ENCODE measurements around the gene BTBD6.

Gene BTBD6

DNA sequence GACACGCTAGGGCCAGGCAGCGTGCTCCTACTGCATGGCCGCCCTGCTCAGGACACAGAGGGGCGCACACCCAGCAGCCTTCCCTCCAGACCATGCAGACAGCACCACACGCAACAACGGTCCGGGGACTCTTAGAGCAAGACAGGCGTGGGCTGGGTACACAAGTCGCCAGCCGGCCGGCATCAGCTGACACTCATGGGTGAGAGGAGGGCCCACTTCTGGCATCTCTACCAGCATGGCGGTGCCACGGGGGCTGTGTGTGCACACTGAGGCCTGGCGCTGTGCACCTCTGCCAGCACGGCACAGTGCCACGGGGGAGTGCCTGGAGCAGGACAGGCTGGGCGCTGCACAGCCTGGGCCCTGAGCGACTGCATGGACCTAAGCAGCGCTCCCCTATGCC, 6.7 kb upstream of the BTBD6 start:
- no peak for DNase-seq

DNA sequence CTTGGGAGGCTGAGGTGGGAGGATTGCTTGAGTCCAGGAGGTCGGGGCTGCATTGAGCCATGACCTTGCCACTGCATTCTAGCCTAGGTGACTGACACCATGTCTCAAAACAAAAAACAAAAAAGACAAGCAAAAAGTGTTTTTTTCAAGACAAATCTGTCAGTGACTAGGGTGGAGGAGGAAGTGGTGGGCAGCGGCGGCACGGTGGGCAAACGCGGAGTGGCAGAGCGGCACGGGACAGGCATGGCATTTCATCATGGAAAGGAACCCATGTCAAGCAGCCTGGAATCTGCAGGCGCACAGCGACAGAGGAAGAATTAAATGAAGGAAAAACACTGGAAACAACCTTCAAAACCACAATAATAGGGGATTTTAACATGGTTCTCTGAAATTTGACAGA, 4.0 kb upstream of the BTBD6 start:
- DNase-seq, result no peak

DNA sequence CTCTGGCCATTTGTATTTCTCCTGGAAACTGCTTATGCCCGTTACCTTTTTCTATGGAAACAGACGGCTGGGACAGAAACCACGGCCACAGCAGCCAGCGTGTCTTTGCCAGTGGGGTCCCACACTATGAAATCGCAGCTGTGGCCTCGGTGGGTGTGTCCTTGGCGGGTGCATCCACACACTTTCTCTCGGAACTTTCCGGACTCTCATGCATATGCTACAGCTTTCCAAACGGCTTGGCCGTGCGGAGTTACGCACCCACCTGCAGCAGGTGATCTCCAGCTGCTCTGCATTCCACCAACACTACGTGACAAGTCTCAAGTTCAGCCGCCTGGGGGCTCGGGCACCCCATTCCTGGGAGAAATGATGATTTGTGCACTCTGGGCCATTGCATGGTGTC, 1.3 kb upstream of the BTBD6 start:
- no peak for DNase-seq

DNA sequence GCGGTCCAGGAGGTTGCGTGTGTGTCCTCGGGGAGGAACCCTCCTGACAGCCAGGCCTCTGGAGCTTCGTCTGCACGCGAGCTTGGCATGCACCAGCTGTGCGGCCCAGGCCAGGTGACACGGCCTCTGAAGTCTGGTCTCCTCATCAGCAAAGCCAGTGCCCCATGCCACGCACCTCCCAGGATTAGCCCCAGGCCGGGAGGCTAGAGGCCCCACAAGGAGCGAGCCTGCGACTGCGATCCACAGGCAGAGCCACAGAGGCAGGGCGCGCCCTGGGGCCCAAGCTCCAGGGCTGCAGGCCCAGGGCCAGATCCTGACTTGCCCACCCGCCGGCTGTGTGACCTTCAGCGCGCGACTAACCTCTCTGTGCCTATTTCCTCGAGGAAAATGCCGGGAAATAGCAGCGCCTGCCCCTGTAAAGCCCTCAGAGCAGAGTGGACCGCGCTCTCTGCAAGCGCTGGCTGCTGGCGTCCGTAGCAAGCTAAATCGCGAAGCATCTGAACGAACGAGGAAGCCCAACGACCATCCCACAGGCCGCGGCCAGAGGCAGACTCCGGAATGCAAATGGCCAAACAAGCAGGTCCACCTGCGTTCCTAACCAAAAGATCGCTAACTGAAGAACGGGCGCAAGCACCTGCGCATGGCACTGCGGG, 492 bp upstream of the BTBD6 start:
- no peak for DNase-seq

DNA sequence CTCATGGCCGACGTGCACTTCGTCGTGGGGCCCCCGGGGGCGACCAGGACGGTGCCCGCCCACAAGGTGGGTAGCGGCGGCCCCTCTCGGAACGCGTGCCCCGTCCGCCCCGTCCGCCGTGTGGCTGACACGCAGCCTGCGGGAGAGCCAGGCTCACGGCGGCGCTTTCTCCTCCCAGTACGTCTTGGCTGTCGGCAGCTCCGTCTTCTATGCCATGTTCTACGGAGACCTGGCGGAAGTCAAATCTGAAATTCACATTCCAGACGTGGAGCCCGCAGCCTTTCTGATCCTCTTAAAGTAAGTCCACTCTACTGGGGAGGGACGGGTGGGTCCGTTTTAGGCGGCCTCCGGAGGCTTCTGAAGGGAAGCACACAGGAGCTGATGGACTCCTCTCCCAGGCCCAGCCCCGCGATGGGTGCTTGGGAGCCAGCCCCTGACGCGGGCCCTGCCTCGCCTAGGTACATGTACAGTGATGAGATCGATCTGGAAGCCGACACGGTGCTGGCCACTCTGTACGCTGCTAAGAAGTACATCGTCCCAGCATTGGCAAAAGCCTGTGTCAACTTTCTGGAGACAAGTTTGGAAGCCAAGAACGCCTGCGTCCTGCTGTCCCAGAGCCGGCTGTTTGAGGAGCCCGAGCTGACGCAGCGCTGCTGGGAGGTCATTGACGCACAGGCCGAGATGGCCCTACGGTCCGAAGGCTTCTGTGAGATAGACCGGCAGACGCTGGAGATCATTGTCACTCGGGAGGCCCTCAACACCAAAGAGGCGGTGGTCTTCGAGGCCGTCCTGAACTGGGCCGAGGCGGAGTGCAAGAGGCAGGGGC, 1.1 kb downstream of the BTBD6 start:
- DNase-seq, result no peak

DNA sequence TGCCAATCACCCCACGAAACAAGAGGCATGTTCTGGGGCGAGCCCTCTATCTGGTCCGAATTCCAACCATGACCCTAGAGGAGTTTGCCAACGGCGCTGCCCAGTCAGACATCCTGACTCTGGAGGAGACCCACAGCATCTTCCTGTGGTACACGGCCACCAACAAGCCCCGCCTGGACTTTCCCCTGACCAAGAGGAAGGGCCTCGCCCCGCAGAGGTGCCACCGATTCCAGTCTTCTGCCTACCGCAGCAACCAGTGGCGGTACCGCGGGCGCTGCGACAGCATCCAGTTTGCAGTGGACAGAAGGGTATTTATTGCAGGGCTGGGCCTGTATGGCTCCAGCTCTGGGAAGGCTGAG, 1.7 kb downstream of the BTBD6 start:
- DNase-seq, result no peak

DNA sequence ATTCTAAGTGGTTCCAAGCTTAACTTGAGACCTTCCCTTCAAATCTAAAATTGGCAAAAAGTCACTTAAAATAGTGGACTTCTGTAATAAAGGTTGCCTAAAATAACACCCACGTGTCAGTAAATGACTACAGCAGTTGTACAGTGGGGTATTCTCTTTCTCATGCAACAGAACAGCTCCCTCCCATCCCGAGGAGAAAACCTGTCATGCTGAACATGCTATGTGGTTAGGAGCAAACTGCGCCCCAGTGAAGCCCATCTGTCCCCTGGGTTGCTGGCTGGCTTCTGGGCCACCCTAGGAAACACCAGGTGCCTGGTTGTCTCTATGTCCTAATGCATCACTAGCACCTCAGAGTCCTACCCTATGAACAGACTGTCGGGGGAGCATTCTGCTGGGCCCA, 2.7 kb downstream of the BTBD6 start:
- no peak for DNase-seq

DNA sequence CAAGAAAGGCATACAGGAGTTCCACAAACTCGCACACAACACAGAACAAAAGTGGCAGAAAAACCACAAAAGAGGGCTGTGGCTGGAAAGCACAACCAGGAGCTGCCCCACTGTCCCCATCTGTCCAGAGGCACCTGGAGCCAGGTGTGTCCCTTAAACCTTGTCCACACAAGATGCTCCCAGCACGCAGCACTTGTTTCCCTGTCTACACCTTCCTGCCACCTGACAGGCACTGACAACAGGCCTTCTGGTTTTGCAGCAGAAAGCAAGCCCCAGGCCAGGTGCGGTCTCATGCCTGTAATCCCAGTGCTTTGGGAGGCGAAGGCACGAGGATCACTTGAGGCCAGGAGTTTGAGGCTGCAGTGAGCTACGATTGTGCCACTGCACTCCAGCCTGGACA, 3.6 kb downstream of the BTBD6 start:
- no peak for DNase-seq

DNA sequence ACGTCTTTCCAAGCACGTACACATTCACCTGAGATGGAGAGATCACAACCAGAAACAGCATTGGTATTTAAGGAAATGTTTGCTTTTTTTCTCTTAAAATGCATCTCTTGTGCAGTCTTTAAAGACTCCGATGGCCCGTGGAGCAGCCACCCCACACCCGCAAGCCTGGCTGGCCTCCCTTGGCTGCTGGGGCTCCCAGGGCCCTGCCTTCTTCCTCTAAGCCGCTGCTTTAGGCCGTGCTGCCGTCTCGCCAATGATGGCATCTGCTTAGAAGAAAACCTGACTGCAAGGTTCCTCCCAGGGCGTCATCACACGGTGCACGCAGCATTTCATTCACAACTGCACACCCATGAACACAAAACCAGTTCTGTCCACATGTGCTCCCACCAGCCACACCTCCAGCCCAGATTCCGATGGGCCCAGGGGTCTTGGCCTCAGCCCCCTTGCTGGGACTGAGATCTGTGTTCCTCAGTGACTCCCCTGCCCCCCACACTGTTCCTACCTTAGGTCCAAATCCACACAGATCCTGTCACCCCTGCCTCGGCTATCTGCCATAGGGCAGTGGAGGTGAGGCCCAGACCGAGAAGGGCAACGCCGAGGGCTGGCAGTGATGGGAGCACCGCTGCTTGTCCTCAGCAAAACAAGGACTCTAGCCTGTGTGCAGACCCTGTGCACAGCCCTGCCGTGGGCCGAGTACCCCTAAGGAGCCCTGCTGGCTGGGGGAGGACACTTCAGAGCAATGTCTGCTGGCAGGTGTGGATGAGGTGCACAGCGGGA, 4.4 kb downstream of the BTBD6 start:
- DNase-seq, result no peak

DNA sequence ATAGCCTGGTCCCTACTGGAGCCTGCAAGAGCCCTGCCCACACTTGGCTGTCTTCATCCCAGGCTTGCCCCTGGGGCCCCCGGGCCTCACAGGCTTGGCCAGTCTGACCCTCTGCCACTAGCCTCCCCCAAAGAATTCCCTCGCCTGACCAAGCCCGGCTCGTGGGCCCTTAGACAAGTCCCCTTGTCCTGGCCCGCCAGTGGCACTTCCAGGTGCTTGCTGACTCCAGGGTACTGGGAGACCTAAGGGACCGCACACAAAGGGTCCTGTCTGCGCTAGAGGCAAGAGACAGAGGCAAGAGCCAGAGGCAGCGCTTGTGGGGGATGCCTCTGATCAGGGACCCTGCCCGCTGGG, 5.0 kb downstream of the BTBD6 start:
- DNase-seq, result no peak

DNA sequence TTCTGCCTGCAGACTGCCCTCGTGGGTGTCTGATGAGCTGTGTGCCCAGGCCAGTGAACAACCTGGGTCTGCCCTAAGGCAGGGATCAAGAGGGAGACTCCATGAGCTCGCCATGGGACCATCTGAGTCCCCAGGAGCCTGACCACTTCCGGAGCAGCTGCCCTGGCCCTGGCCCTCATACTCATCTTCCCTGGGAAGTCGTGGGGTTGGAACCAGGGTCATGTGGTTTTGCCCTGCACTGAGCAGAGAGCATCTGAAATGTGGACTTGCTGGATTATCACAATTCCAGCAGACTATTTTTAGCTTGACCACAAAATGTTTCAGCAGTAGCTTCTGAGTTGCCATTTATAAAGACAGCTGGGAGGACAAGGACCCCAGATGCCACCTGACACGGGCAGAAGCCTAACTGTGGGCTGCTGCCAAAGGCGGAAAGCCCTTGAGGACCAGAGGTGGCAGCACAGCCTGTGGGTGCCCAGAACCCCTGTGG, 6.7 kb downstream of the BTBD6 start:
- DNase-seq, result no peak

DNA sequence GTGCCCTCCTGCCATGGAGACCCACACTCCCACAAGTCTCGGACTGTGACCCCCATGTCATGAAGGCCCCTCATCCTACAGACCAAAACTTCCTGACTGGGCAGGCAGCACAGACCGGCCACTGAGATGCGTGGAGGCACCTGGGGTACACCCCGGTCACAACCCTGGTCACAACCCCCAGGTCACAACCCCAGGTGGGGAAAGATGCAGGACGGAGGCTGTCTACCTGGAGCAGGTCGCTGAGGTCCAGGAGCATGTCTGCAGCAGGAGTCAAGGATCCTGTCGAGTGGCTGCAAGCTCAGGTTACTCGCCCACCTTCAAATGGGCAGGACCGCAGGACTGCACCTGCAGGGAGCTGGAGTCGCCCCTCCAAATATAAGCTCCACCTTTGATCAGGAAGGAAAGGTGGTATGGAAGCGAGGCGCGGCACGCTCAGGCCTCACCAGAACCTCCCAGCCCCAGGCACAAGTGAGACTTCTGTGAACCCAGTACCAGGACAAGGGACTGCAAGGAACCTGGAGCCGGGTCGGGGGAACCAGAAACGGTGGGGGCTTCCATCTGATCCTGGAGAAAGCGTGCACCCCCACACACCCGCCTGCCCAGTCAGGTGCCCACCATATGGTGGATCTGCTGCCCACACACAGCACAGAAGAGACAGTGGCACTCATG, 8.1 kb downstream of the BTBD6 start:
- no peak for DNase-seq

DNA sequence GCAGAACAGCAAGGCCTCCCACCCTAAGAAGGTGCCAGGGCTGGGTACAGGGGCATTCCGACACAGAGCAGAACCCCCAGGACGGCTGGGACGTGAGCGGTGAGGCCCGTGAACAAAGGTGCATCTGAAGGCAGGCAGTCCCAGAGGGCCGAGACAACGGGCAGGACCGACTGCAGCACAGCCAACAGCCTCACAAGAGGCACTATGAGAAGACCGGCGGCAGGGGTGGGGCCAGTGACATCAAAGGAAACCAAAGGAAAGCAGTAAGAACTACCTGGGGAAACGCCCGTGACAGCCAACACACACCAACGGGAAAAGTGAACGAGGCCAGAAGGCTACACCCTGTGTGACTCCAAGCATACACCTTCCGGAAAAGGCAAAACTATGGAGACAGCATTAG, 9.1 kb downstream of the BTBD6 start:
- no peak for DNase-seq

DNA sequence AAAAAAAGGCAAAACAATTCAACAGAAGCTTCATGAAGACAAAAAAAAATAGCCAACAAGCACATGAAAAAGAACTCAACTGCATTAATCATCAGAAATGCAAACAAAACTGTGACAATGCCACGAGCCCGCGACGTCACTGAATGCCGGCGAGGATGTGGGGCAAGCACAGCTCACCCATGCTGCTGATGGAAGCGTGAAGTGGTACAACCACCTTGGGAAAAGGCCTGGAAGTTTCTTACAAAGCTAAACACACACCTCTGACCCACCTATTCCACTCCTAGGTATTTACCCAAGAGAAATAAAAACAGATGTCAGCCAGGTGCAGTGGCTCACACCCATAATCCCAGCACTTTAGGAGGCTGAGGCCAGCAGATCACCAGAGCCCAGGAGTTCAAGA, 10.5 kb downstream of the BTBD6 start:
- DNase-seq, result no peak

DNA sequence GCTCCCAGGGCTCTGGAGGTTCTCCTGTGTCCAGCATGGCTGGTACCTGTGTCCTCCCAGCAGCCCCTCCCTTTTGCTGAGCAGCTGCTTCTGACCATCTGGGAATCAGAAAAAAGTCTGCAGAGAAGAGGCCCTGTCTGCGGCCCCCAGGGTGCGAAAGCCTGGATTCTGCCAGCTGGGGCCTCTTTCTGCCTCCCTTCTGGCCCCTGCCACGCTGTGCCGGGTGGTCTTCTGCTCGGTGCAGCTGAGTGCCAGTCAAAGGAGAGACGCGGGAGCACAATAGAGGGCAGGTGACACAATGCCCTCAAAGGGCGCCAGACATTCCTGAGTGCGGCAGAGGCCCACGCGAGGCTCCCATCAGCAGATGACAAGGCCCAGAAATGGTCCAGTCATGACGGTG, 12.6 kb downstream of the BTBD6 start:
- no peak for DNase-seq

DNA sequence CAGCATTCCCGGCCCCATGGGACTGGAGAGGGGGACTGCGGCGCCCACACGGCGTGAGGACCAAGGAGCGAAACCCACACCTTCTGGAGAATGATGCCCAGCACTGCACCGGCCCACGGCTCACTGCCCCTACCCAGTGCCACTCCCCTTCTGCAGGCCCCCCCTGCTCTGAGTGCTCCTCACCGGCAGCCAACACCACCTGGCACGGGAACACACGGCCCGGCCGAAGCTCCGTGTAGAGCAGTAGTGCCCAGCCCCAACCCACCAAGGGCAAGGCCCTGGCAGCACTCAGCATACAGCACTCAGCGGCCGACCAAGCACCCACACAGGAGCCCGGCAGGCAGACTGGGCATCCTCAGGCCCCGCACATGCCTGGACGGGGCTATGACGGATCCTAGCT, 13.4 kb downstream of the BTBD6 start:
- DNase-seq, result no peak

DNA sequence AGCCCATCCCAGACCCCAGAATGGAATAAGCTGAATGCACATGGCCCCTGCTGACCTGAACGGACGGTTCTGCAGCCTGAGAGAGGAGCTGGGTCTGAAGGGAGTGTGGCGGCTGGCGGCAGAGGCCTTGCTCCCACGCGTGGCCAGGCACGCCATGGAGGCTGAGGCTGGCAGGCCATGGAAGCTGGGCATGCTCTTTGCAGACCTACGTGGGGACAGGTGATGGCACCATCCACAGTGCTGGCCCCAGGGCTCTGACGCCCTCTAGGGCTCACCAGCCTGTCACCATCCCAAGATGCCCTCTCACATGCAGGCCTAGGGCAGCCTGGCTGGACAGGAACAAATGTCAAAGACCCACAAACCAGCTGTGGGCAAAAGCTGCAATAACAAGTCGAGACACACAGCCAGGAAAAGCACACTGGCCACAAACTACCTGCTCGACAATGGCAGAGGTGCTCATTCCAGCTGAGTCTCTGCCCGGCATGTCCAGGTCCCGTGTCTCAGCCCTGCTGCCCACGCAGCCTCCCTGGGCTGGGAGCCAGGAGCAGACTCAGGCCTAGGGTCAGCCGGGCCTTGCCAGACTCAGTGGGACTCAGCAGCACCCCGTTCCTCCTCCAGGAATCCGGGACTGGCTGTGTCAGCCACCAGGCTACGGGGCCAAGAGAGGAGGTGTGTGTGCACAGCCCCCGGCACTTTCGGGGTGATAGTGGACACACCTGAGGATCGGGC, 19.7 kb downstream of the BTBD6 start:
- DNase-seq, result no peak

DNA sequence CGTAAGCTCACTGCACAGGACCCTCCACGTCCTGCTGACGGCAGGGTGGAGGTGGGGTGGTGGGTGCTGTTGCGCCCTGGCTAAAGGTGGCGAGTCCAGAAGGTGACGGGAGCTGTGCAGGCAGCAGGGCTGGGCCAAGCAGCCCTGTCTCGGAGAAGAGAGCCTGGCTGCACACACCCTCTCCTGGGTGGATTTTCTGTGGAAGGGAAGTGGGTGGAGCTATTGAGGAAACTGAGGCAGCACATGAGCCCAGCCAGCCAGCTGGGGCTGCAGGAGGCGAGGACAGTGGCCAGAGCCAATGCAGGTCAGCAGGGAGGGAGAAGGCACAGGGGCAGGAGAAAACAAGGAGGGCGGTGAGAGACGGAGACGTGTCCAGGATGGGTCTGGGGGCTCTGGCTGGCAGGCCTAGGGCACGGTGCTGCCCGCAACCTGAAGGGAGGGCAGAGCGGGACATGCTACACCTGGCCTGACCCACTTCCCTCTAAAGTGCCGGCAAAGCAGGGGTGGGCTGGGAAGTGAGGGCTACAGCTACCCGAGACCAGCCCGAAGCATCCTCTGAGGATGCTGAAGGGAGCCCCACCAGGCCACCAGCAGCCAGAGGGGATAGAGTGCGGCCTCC, 20.5 kb downstream of the BTBD6 start:
- DNase-seq, result no peak

DNA sequence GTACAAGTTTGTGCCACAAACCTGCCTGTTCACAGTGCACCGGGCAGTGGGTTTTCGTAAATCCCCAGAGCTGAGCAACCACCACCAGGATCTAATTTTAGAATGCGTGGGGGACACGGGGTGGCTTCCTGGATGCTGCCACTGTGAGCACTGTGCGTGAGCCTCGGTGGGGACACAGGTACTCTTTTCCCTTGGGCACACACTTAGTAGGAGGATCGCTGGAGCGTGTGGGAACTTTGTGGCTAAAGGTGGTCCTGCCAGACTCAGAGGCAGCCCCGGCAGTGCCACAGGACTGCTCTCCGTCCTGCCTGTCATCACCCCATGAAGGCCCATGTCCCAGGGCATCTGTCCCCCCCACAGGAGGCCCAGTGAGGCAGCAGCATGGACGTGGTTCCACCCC, 21.1 kb downstream of the BTBD6 start:
- no peak for DNase-seq

DNA sequence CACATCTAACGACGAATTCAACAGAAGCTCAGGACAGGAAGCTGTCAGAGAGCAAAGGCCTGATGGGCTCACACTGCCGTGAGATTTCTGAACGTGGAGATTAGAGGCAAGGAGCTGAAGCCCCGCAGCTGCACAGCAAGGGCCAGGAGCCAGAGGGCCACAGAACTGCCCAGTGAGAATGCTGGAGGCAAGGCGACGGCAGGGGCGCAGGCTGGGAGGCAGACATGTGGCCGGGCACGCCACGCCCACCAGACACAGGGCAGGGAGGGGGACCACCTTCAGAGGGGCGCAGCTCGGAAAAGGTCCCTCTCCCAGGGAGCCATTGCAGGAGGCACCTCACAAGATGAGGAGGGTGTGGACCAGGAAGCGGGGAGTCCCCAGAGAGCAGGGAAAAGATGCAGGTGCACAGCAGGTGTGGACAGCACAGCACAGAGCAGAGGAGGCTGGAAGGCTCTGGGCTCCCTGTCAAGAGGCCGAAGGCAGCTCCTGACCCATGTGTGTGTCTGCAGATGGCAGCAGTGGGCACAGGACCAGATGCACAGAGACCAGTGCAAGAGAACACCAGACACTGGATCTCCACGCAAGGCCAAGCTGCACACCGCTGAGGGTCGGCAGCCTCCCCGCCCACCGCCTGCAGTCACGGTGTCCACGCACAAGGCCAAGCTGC, 23.0 kb downstream of the BTBD6 start:
- no peak for DNase-seq

DNA sequence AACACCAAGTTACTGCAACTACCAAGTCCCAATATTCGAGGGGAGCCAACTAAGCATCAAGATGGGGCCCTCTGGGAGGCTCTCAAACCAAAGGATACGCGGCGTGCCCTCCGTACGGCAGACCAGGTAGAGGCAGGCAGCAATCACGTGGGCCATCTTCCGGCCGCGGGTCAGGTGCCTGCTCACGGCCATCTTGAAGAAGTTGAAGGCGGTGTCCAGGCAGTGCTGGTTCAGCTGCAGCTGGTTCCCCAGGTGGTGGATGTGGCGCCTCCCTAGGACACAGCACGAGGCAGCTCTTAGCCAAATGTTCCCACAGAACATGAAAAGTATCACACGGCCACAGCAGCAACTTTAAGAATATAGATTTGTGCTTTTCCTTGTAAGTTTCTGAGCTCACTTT, 24.3 kb downstream of the BTBD6 start:
- DNase-seq, result no peak

DNA sequence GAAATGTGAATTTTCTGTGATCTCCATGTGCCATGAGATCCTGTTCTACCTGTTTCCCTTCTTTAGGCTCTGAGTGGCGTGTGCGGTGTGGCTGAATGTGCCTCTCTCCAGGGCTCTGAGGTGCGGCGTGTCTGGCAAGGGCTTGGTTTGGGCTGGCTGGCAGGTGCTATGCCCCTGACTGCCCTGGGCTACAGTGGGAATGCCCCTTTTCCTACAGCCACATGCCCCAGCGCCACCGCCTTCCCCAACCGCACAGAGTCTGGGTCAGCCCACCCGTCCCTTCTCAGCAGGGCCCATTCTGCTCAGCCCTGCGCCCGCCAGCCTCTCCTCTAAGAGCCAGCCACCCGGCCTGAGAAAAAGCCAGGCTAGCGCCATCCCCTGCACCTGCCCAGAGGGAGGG, 24.7 kb downstream of the BTBD6 start:
- DNase-seq, result no peak

All from activated T-cell treated with anti-CD3 and anti-CD28 coated beads, Interleukin-2, amount 50 U/mL, for 1 hour (primary cell).